Thymus (tissue), 11 donors: ENCODE measurements around the gene CDH4. TPM values are rescaled to one million over a fixed set of nuclear protein-coding genes. Genes with fewer than 3 reads are reported as not detected.

Source experiments
- DNase-seq, 9 donors: peaks; one replicate each; pipeline ENCODE4 v3.0.0-alpha.2; 2013; ENCODE audit warnings: low spot score in 9 of 9, low read depth in 6 of 9, missing footprints in 1 of 9
- H3K27ac ChIP-seq, 2 donors: one replicate each; pipeline ENCODE4 v1.5.1; 2013; ENCODE audit warnings: control low read depth in 1 of 2, low read depth in 1 of 2, low read length in 1 of 2, mild to moderate bottlenecking in 1 of 2, moderate library complexity in 1 of 2
- H3K27me3 ChIP-seq, 2 donors: one replicate each; pipeline ENCODE4 v1.5.1; 2013; ENCODE audit warnings: low read length in 1 of 2; ENCODE audit not compliant: control insufficient read depth in 2 of 2, insufficient read depth in 1 of 2
- H3K36me3 ChIP-seq, 2 donors: one replicate each; pipeline ENCODE4 v1.5.1; 2013; ENCODE audit warnings: low read length in 1 of 2, mild to moderate bottlenecking in 1 of 2, moderate library complexity in 1 of 2; ENCODE audit not compliant: control insufficient read depth in 2 of 2, insufficient read depth in 2 of 2
- H3K4me1 ChIP-seq, 2 donors: one replicate each; pipeline ENCODE4 v1.5.1; 2013; ENCODE audit warnings: low read length in 2 of 2; ENCODE audit not compliant: control insufficient read depth in 2 of 2, insufficient read depth in 2 of 2
- H3K4me3 ChIP-seq, 2 donors: one replicate each; pipeline ENCODE4 v1.5.1; 2013; ENCODE audit warnings: low read length in 2 of 2, control low read depth in 1 of 2, mild to moderate bottlenecking in 1 of 2
- H3K9me3 ChIP-seq, 2 donors: one replicate each; pipeline ENCODE4 v1.5.1; 2013; ENCODE audit warnings: low read length in 1 of 2, mild to moderate bottlenecking in 1 of 2; ENCODE audit not compliant: control insufficient read depth in 2 of 2, insufficient read depth in 1 of 2
- WGBS: extraction: QIAGEN DNeasy Blood & Tissue Kit; methylation state at CpG from one replicate; pipeline ENCODE4 v1.1.7; 2013; 5-methylcytosine and 5-hydroxymethylcytosine counted together
- polyA plus RNA-seq: library from polyadenylated mRNA; stranded (reverse); fragments of 200-250 nt; gene quantifications from one replicate; pipeline ENCODE4 v1.2.3, GENCODE V29; 2013
- total RNA-seq: library from RNA; stranded (reverse); fragments of 120-200 nt; gene quantifications from one replicate; pipeline ENCODE4 v1.2.4, GENCODE V29; 2013
- donor health status: healthy.

Gene CDH4
- total and polyA plus RNA-seq, 2 donors, result 0.34 to 0.61 TPM

- Histone ChIP-seq H3K36me3 (no peaks in the 10 kb centered on the region), H3K27ac (no peak overlapping the region), H3K9me3 (peaks cover 0 to 5% of the 10 kb centered on the region in 2 donors), H3K27me3 (peaks cover 0 to 26% of the 10 kb centered on the region in 2 donors), H3K4me3 (no peak overlapping the region), H3K4me1 (no peaks in the 10 kb centered on the region)
- WGBS, result 95% methylated on average over 12 of the region's 12 CpGs
- no peak for DNase-seq
Measured at GRCh38 chr20:61805365-61805764, 553.3 kb downstream of the CDH4 start.

GRCh38 chr20:61805781-61806180 is 553.7 kb downstream of the CDH4 start:
- Histone ChIP-seq H3K36me3 (no peaks in the 10 kb centered on the region), H3K27me3 (peaks cover 0 to 26% of the 10 kb centered on the region in 2 donors), H3K4me1 (no peaks in the 10 kb centered on the region), H3K27ac (no peak overlapping the region), H3K9me3 (peaks cover 0 to 5% of the 10 kb centered on the region in 2 donors), H3K4me3 (no peak overlapping the region)
- DNase-seq, result no peak
- 87% methylated on average over 8 of the region's 8 CpGs for WGBS

- H3K9me3 ChIP-seq, result peaks cover 0 to 5% of the 10 kb centered on the region in 2 donors
- H3K4me3 ChIP-seq, result no peak overlapping the region
- 91% methylated on average over 16 of the region's 16 CpGs for WGBS
- no peaks in the 10 kb centered on the region for H3K4me1 ChIP-seq
- DNase-seq, result no peak
- H3K27me3 ChIP-seq, result peaks cover 0 to 26% of the 10 kb centered on the region in 2 donors
- no peak overlapping the region for H3K27ac ChIP-seq
- H3K36me3 ChIP-seq, result no peaks in the 10 kb centered on the region
Measured at GRCh38 chr20:61806314-61806713, 554.3 kb downstream of the CDH4 start.

GRCh38 chr20:61806995-61807394 is 554.9 kb downstream of the CDH4 start:
- H3K27me3 ChIP-seq, result peaks cover 0 to 26% of the 10 kb centered on the region in 2 donors
- no peak overlapping the region for H3K4me3 ChIP-seq
- no peaks in the 10 kb centered on the region for H3K4me1 ChIP-seq
- no peak for DNase-seq
- WGBS, result 91% methylated on average over 7 of the region's 7 CpGs
- H3K27ac ChIP-seq, result no peak overlapping the region
- no peaks in the 10 kb centered on the region for H3K36me3 ChIP-seq
- H3K9me3 ChIP-seq, result peaks cover 0 to 5% of the 10 kb centered on the region in 2 donors

- WGBS, result 93% methylated on average over 22 of the region's 22 CpGs
Measured at GRCh38 chr20:61807471-61808160, 555.6 kb downstream of the CDH4 start.

GRCh38 chr20:61808447-61808846 is 556.4 kb downstream of the CDH4 start:
- Histone ChIP-seq H3K4me1 (no peaks in the 10 kb centered on the region), H3K27ac (no peak overlapping the region), H3K27me3 (peaks cover 0 to 16% of the 10 kb centered on the region in 2 donors), H3K36me3 (no peaks in the 10 kb centered on the region), H3K9me3 (peaks cover 0 to 6% of the 10 kb centered on the region in 2 donors), H3K4me3 (no peak overlapping the region)
- no peak for DNase-seq
- 91% methylated on average over 13 of the region's 13 CpGs for WGBS

More at GRCh38 chr20:61807471-61808160, 555.6 kb downstream of the CDH4 start:
- H3K4me3 ChIP-seq, result no peak overlapping the region
- peaks cover 0 to 5% of the 10 kb centered on the region in 2 donors for H3K9me3 ChIP-seq
- H3K4me1 ChIP-seq, result no peaks in the 10 kb centered on the region
- DNase-seq, result no peak
- H3K36me3 ChIP-seq, result no peaks in the 10 kb centered on the region
- H3K27ac ChIP-seq, result no peak overlapping the region
- peaks cover 0 to 24% of the 10 kb centered on the region in 2 donors for H3K27me3 ChIP-seq

- no peaks in the 10 kb centered on the region for H3K36me3 ChIP-seq
- H3K9me3 ChIP-seq, result peaks cover 0 to 6% of the 10 kb centered on the region in 2 donors
- H3K27me3 ChIP-seq, result peaks cover 0 to 9% of the 10 kb centered on the region in 2 donors
- H3K27ac ChIP-seq, result no peak overlapping the region
- no peak for DNase-seq
- H3K4me3 ChIP-seq, result no peak overlapping the region
- H3K4me1 ChIP-seq, result no peaks in the 10 kb centered on the region
- 94% methylated on average over 25 of the region's 25 CpGs for WGBS
Measured at GRCh38 chr20:61809006-61809770, 557.1 kb downstream of the CDH4 start.

- Histone ChIP-seq H3K27ac (no peak overlapping the region), H3K4me3 (no peak overlapping the region), H3K9me3 (peaks cover 0 to 5% of the 10 kb centered on the region in 2 donors), H3K36me3 (no peaks in the 10 kb centered on the region), H3K4me1 (no peaks in the 10 kb centered on the region), H3K27me3 (peaks cover 0 to 2% of the 10 kb centered on the region in 2 donors)
- no peak for DNase-seq
- WGBS, result 93% methylated on average over 22 of the region's 22 CpGs
Measured at GRCh38 chr20:61810066-61810737, 558.1 kb downstream of the CDH4 start.

- DNase-seq, result no peak
- Histone ChIP-seq H3K27ac (no peak overlapping the region), H3K4me3 (no peak overlapping the region), H3K9me3 (peaks cover 0 to 5% of the 10 kb centered on the region in 2 donors), H3K4me1 (no peaks in the 10 kb centered on the region), H3K27me3 (no peaks in the 10 kb centered on the region), H3K36me3 (no peaks in the 10 kb centered on the region)
- 89% methylated on average over 17 of the region's 17 CpGs for WGBS
Measured at GRCh38 chr20:61810738-61811135, 558.7 kb downstream of the CDH4 start.
